G401.6 (cell line): ENCODE measurements around the gene SUMF1.
A peak's percentile ranks its signal among the peaks of the same experiment; 100 is the strongest.

Experiments used
- FAIRE-seq: peaks from 2 replicates; lab custom pipeline; 2012; peaks lifted over from hg19 to GRCh38; lab: Jason Lieb, UNC

SUMF1 gene

GRCh38 chr3:4460334-4460733 lies 6.7 kb downstream of the SUMF1 start:
- no peak for FAIRE-seq

GRCh38 chr3:4458961-4459360 lies 8.1 kb downstream of the SUMF1 start:
- no peak for FAIRE-seq

GRCh38 chr3:4456780-4457179 lies 10.3 kb downstream of the SUMF1 start:
- FAIRE-seq, result peak; percentile 95

DNA sequence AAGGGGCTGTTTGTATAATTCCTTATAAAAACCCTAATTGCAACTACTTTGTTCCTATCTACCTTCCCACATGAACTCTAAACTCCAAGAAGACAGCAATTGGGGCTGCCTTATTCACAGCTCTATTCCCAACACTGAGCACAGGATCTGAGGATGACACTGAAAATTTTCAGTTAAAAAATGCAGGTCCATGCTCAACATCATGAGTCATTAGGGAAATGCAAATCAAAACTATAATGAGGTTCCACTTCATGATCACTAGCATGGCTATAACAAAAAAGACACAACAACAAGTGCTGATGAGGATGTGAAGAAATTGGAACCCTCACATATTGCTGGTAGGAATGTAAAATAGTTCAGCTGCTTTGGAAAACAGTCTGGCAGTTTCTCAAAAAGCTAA lies 12.9 kb downstream of the SUMF1 start:
- FAIRE-seq, result no peak

GRCh38 chr3:4449043-4449805 lies 17.8 kb downstream of the SUMF1 start:
- no peak for FAIRE-seq

GRCh38 chr3:4448187-4448586 lies 18.9 kb downstream of the SUMF1 start:
- FAIRE-seq, result no peak

- no peak for FAIRE-seq
Observed at GRCh38 chr3:4447295-4447999, 19.6 kb downstream of the SUMF1 start.

DNA sequence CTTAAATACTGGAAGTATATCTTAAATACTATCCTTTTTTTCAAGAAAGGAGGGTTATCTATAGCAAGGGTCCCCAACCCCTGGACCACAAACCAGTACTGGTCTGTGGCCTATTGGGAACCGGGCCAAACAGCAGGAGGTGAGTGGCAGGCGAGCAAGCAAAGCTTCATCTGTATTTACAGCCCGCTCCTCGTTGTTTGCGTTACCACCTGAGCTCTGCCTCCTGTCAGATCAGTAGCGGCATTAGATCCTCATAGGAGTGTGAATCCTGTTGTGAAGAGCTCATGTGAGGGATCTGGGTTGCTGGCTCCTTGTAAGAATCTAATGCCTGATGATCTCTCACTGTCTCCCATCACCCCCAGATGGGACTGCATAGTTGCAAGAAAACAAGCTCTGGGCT lies 26.1 kb downstream of the SUMF1 start:
- FAIRE-seq, result no peak

DNA sequence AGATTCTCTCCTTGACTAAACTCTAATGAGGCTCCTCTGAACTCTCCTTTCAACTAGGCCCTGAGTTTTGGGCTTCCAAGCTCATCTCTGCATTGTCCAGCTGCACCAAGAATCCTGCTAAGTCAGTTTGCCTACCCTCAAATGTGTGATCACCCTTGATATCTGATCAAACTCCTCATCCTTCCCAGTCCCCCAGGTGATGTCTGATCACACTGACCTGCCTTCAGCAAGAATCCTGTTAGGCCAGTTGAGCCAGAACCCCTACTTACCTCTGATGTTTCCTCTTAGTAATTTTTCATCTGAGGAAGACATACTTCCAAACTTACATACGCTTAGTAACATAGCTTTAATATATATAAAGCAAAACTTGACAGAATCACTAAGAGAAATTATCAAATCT lies 28.8 kb downstream of the SUMF1 start:
- no peak for FAIRE-seq

DNA sequence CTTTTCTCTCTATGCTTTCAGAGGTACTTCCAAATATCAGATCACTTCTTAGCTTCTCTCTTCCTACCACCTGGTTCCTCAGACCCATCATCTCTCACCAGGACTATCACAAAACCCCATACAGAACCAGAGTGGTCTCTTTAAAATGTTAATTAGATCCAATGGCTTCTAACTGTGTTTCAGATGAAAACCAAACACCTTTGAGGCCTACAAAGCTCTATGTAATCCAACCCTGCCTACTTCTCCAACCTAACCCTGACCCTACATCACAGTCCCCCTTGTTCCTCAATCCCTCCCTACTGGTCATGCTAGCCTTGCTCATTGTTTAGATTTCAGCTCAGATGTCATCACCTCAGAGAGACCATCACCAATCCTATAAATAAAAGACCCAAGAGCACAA lies 34.8 kb downstream of the SUMF1 start:
- no peak for FAIRE-seq

DNA sequence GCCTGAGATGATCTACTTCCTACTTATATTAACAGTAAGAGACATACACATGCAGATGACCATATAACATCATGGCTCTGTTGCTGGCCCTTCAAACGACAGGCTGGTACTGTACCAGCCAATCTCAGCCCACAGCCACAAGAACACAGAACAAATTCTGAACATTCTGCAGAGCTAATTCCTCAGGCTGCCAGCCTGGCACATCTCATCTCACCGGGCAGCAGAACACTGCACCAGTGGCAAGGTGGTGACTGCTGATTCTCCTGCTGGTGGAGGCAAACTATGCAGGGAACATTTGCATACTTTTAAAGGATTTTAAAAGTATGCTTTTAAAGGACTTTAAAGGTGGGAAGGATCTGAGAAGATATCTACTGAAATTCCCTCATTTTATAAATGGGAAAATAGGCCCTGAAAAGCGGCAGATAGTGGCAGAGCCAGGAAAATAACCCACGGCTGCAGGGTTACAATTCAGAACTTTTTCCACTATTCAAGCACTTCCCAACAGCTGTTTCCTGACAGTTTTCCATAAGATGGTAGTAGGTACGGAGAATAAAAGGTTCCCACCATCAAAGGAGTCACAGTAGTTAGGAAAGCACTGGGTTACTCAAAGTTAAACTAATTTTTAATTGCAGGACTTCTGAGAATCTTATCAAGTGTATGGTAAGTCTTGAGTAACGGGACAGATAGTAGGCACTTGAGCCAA lies 37.3 kb downstream of the SUMF1 start:
- FAIRE-seq, result no peak

DNA sequence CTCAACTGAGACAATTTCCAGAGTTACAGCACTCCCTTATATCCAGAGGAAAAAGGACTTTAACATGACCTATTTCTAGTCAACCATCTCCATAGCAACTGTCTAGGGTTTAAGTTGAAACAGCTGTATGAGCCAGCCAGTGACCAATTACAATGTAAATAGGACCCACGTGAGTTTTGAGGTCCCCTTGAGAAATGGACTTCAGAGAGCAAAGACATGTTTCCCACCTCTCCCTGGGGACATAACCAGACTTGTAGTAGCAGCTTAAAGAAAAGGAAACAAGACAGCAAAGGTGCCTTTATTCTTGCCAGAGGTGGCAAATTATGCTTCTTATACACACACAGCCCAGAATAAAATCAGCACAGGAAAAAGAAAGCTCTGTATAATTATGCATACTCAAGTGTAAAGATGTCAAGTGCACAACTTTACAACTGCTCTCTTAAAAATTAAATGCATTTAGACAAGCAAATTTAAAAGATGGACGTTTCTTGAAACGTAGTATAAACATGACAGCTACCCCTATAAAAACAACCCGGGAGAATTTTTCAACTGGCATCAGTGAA lies 40.2 kb downstream of the SUMF1 start:
- FAIRE-seq, result no peak

DNA sequence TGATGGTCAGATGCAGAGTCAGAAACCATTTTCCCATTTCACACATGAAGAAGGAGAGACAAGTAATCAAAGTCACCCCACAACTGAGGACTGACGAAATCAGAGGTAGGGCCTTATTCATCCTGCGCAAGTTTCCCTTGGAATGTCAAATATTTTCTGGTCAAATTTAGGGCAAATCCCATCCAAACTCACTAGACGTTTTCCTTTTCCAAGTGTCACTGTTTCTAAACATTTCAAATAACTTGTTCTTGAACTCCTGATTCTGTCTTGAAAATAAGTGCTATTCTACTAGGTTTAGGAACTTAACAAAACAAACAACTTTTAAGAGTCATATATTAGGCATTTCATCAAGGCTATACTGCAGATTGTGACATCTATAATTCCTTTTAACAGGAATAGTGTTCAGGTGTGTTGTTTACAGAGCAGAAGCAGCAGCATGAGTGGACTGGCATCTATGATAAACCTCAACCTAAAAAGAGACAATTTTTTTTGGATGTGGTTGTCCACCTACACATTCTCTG lies 40.7 kb downstream of the SUMF1 start:
- FAIRE-seq, result no peak

DNA sequence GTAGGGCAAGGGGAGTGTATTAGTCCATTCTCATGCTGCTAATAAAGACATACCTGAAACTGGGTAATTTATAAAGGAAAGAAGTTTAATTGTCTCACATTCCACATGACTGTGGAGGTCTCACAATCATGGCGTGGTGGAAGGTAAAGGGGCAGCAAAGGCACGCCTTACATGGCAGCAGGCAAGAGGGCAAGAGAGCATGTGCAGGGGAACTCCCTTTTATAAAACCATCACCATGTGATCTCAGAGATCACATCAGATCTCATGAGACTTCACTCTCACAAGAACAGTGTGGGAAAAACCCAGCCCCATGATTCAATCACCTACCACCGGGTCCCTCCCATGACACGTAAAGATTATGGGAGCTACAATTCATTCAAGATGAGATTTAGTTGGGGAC lies 41.4 kb downstream of the SUMF1 start:
- no peak for FAIRE-seq

DNA sequence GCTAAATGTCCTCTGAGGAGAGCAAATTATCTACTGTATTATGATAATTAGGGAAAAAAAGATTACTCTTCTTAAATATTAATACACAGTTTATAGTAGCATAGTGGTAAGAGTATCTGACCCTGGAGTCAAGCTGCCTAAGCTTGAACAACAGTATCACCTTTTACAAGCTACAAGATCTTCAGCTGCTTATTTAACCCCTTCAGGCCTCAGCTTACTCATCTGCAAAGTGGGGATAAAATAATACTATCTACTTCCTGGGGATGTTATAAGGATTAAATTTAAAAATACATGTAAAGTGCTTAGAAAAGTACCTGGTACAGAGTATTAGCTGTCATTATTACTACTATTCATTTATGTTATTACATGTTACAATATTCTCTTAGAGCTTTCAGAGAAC lies 42.0 kb downstream of the SUMF1 start:
- FAIRE-seq, result no peak

- FAIRE-seq, result no peak
Observed at GRCh38 chr3:4421121-4421520, 45.9 kb downstream of the SUMF1 start.

- FAIRE-seq, result no peak
Observed at GRCh38 chr3:4419920-4420319, 47.1 kb downstream of the SUMF1 start.

- FAIRE-seq, result no peak
Observed at GRCh38 chr3:4419386-4419785, 47.7 kb downstream of the SUMF1 start.

DNA sequence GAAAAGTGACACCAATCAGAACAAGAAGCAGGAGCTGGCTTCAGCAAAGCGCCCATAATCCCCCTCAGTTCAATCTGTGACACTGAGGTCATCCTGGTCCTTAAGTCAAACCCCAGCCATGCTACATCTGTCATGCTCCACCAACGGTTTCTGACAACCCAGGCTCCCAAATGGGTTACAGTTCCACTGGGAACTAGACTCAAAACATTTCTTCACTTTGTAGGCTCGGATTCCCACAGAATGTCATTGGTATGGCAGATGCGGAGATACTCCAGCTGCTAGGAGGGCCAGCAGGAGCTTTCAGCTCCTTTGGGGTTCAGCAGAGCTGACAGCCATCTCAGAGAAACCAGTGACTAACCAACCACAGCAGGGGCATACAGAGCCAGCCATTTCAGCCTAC lies 48.9 kb downstream of the SUMF1 start:
- FAIRE-seq, result no peak

DNA sequence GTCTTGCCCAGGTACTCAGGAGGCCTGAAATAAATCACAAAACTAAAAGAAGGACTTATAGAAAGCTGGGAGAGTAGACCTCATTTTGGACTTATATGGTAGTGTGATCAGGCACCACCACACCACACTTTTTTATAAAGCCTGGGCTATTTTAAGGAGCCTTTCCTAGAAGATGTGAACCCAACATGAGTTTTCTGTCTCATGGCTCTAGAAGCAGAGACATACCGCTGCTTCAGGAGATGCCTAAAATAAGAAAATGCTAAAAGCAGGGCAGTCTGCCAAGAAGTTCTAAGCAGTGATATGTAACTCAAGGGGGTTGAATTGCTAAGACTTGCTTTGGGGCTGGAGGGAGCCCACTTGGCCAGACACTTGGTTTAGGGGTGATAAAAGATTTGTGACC lies 49.6 kb downstream of the SUMF1 start:
- no peak for FAIRE-seq

- no peak for FAIRE-seq
Observed at GRCh38 chr3:4416961-4417360, 50.1 kb downstream of the SUMF1 start.

GRCh38 chr3:4416427-4416945 lies 50.6 kb downstream of the SUMF1 start:
- no peak for FAIRE-seq

DNA sequence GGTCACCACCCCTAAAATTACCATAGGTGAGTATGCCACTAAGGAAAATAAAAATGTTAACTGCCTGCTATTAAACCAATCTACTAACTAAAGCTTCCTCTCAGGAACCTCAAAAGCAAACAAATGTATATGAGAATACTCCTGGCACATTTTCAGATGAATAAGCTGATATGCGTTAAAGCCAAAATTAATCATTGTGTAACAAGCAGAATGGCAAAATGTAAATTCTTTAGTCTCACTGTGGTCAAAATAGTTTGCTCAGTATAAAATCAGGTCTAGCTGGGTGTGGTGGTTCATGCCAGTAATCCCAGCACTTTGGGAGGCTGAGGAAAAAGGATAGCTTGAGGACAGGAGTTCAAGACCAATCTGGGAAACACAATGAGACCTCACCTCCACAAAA lies 53.6 kb downstream of the SUMF1 start:
- FAIRE-seq, result no peak
